ENCODE data around the gene GULP1.

Gene GULP1

DNA sequence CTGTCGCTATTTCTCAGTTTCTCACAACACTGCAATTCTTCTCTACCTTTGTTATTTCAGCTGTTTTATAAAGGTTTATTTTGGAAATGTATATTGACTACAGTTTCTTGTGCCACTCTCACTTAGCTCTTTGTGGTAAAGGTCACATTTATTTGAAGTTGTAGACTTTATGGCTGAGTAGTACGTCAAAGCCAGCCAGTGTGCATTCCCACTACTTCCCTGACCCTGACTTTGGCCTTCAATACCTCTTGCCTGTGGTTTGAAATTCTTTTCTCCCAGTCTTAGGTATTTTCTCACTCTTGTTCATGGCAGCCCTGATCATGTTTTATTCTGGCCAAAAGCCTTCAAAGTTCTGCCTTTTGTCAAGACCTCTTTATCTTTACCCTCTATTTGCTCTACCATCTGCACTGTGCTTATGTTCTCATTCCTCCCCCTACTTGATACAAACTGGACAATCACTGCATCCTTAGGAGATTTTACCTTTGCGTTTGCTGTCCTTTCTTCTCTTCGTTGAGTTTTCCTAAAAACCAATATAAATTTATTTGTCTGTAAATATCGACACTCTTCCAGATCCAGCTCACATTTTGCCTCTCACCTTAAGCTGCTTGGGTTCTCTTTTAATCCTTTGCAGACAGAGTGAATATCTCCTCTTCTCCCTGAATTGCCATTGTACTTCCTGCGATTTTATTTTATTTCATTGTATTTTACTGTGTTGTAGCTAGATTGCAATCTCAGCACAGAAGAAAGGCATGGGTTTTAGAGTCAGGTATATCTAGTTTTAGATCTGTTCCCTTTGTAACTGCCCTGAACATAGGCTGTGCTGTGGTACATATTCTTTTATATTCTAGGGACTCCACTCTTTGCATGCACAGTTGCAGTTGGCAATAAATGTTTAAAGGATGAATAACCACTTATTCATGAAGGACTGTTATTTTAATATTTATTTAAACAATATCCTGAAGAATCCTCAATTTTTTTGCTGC, 31.2 kb downstream of the GULP1 start:
- no peak for DNase-seq (ENCODE audit: low read depth in 2 of 2, low spot score in 1 of 2)

DNA sequence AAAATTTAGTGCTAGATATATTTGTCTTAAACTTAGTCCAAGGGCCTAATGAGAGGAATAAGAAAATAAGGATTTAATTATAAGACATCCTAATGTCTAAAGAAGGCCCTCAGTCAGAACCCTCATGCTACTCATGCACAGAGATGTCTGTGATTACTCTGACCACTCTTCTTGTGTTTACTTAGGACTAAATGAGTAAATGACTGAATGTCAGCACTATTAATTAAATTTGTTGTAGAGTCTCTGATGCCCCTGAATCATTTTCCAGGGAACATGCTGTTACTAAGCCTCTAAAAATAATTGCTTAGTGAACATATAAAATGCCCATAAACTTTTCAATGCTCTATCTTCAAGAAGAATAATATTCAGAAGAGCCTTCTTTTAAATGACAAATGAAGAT, 32.4 kb downstream of the GULP1 start:
- no peak for DNase-seq (ENCODE audit: low read depth in 2 of 2, low spot score in 1 of 2)

DNA sequence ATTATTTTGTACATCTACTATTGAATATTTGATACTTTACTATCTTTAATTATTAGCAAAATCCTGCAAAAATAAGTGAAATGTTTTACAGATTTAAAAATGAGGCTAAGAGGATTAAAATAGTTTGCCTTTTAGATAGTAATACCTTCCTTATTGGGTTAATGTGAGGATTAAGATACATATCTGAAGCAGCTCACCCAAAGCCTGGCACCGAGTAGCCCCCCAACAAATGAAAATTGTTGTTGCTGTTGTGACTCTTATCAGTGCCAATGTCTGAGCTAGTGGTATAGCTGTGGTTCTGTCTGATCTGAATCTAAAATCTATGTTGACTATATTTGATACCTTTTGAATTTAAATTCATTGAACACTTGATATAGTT, 34.6 kb downstream of the GULP1 start:
- DNase-seq (ENCODE audit: low read depth in 2 of 2, low spot score in 1 of 2) = no peak

DNA sequence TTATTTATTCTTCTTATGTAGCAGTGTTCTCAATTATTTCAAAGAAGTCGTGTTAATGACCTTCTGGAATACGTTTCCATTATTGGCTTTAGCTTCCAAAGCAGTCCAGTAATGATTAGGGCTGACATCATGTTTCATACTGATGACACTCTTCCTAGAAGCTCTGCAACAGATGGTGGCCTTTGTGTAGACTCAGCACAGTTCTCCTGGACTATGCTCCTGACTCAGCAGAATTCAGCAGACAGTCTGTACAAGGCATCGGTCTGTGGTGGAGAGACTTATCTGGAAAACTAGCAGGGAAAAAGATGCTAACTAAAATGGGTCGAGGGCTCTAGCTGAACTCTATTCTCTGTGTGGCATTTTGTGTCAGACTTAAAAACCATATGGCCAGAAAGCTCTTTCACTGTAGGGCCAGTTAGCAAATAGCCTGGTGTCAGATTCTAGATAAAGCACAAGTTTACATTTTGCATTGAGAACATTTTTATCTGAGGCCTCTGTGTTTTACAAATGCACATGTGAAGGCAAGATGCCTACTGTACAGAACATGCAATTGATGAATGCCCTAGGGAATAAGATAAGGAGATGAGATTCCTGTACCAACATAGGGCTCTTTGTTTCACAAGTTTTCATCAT, 35.1 kb downstream of the GULP1 start:
- no peak for DNase-seq (ENCODE audit: low read depth in 2 of 2, low spot score in 1 of 2)

DNA sequence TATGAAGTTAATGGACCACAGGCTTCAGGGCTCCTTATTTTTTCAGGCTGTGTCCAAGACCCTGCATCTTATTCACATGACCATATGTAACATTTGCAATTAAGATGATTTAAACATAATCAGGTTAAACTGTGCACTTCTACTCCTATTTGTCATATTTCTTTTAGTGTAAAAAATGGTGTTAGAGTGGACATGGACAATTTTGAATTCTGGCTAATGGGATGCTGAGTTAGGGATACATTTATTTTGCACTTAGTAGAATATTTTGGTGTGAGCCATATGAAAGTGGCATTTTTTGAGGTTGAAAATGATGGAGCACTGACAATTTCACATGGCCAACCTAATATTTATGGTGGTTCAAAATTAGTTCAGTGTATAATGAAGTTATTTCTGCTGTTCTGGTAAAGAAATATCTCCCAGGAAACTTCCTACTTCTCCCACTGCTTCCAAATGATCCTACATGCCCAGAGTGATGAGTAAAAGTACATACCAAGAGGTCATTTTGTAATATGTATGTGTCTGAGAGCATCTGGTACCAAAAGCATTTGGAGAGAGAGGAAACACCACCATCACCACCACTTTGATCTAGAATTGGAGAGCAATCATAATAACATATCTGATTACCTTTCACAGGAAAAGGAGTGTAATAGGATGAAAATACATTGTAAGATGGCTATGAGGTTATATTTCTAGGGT, 36.0 kb downstream of the GULP1 start:
- DNase-seq (ENCODE audit: low read depth in 2 of 2, low spot score in 1 of 2) = no peak

DNA sequence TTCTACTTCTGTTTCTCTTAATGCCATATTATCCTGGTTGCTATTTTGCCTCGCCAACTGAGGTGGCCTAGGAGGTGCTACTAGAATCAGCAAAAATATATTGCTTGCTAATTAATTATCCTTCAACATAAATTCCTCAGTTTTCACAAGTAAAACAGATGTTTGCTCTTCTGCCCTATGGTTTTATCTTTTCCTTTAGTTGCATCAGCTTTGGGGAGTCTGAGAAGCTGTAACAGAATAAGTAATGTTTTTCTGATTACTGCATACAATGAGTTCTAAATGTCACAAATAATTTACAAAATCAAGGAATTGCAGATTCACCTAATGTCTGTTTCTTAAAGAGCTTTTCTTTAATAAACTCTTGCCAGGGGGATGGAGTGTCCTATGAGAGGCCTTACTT, 36.7 kb downstream of the GULP1 start:
- no peak for DNase-seq (ENCODE audit: low read depth in 2 of 2, low spot score in 1 of 2)

DNA sequence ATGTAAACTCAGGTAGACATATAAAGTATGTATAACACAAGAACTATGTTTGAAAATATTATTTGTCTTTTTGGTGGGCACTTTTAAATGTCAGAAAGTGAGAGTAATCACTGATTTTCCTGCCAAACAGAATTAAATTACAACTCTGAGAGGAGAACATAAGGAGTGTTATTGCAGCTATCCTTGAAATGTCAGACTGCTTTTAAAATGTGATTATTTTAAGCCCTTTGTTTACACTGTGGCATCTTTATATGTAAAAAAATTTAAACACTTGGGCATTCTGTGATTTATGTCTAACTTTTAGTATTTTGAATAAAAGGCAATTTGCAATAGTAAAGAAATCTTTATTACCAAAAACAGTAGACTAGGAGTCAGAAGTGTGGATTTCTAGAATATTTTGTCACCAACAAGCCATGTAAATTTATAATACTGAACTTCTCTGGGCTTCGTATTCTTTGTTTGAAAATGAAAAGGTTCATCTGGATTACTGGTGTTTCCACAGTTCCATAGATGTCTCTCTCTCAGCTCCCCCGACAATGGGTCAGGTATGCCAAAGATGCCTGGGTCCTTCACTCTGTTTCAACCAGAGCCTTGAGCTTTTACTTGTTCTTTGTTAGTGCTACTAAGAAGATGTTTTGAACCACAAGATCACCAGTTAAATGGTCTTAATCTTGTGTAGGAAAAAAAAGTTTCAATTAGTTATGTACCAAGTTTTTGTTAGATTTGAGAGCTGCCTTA, 38.8 kb downstream of the GULP1 start:
- DNase-seq (ENCODE audit: low read depth in 2 of 2, low spot score in 1 of 2) = no peak

DNA sequence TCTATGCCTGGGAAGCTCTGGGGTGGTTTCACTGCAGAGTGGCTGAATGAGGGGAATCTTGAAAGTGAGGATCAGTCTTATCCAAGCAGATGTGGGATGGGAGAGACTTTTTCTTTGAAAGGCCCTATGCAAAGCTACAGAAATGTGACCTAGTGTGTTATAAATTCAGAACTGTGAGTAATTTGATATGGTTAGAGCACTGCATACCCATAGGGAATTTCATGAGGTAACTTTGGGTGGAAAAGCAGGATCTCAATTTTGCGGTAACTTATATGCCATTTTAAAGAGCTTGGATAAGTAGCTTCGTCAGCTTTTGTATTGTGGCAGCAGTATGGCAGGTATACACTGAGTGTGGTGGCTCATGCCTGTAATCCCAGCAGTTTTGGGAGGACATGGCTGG, 40.9 kb downstream of the GULP1 start:
- no peak for DNase-seq (ENCODE audit: low read depth in 2 of 2, low spot score in 1 of 2)

DNA sequence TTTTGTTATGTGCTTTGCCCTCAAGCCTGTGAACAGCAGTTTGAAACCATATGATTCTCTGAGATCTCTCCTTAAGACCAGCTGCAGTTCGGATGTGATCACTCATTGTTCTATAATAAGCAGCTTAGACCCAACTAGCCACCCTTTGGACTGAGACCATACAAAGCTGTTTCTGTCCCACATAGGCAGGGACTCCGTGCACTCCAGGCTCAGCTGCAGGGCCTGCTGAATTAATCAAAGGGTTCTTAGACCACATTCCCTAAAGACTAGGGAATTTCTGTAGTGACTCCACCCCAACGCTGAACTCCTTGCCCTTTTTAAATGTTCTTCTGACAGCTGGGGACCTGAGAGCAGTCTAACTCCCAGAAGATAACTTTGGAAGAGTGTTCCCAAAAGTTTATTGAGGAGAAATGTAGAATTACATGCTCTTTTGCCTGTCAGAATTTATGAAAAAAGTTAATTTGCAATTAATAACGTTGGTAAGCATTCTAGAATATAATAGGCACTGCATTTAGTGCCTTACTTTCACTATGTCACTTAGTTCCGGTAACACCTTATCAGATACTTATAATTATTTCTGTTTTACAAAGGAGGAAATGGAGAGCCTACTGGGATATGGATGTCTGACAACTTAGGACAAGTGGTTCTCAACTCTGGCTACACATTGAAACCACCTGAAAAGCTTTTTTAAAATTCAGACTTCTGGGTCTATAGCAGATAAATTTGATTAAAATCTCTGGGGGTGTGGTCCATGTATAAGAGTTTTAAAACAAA, 42.3 kb downstream of the GULP1 start:
- DNase-seq (ENCODE audit: low read depth in 2 of 2, low spot score in 1 of 2) = no peak

DNA sequence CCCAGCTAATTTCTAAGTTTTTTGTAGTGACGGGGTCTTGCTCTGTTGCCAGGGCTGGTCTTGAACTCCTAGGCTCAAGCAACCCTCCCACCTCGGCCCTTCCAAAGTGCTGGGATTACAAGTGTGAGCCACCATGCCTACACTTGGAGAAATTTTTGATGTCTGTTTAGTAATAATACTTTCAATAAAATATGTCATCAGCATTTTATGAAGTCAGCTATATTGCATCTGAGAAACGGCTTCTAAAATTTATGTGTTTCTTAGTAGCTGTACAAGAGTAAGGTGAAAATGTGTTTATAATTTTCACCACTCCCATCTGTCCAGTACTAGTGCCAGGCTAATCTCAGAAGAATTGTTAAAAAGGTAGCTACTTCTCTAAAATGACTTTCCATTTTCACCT, 46.8 kb downstream of the GULP1 start:
- DNase-seq (ENCODE audit: low read depth in 2 of 2, low spot score in 1 of 2) = no peak

DNA sequence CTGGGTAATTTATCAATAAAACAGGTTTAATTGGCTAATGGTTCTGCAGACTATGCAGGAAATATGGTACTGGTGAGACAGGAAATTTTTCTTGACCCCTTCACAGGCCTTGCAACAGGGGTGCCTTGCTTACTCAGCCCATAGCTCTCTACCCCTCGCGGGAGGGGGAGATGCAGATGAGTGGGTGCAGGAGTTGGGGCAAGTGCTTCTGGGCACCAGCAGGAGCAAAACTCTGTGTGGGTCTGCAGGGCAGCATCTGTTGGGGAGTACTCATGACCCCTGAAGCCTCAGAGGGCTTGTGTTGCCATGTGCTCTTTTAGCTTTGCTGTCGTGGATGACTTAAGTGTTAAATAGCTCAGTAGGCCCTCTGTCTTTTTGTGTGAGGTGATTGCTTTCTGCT, 48.6 kb downstream of the GULP1 start:
- no peak for DNase-seq (ENCODE audit: low read depth in 2 of 2, low spot score in 1 of 2)

DNA sequence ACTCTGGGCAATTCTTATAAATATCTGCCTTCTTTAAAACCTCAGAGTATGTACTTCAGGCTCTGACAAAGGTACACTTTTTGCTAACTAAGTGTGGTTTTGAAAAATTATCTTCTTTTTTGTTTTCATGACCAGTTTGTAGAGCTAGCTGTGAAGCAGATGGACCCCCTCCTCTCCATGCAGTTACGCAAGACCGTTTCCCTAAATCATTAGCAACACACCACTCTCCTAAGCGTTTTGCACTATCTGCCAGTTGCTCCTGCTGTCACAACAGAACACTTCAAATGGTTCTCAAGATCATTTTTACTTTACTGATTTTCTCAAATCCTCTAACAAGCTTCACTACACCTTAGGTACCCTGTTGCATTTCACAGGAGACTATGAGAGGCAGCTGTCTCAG, 53.3 kb downstream of the GULP1 start:
- DNase-seq (ENCODE audit: low read depth in 2 of 2, low spot score in 1 of 2) = no peak

DNA sequence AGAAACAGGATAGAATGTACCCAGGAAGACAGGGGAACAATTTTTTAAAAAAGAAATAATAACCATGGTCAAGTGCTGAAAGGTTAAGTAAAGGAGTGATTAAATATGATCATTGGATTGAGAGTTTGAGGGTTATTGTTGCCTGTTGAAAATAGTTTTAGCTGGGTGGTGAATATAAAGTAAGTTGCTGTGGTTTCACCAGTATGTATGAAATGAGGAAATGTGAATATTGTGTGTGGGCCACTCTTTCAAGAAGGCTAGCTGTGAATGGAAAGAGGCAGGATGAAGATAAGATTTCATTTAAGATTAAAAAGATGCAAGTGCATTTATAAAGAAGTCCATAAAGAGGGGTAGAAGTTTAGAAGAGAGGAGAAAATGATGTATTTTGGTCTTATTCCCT, 53.8 kb downstream of the GULP1 start:
- no peak for DNase-seq (ENCODE audit: low read depth in 2 of 2, low spot score in 1 of 2)

DNA sequence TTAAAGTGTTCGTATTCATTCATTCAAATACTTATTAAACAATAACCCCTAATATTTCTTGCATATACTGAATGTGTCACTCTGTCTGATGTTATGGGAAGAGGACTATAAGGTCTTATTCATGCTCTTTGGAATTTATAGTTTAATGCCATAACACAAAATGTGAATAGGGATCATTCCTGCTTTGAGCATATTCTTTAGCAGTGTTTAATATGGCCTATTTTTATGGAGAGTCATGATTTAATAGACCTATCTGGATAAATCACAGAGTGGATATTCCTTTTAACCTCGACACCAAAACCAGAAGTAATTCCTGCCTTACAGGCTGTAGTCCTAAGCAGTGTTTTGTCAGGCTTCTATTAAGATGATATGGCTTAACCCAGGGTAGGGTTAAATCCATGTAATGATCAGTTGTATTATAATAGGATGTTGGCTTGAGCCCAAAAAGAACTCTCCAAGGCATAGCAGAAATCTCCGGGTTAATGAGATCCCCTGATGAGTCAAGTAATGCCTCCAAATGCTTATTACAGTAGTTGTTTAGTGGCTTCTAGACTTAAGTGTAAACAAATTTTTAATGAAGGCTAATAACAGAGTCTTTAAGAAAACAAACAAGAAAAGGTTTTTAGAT, 54.3 kb downstream of the GULP1 start:
- no peak for DNase-seq (ENCODE audit: low read depth in 2 of 2, low spot score in 1 of 2)

DNA sequence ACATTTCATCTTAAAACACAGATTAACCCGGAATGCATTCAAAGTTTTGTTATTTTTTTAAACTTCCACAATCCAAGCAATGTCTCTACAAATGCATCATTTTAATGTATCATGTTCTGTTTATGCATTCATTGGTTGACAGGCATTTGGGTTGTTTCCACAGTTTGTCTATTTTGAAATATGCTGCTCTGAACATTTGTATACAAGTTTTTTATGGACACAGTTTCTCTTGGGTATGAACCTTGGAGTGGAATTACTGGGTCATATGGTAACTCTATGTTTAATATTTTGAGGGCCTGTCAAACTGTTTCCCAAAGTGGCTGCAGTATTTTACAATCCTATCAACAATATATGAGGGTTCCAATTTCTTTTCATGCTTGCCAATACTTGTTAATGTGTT, 57.3 kb downstream of the GULP1 start:
- no peak for DNase-seq (ENCODE audit: low read depth in 2 of 2, low spot score in 1 of 2)

DNA sequence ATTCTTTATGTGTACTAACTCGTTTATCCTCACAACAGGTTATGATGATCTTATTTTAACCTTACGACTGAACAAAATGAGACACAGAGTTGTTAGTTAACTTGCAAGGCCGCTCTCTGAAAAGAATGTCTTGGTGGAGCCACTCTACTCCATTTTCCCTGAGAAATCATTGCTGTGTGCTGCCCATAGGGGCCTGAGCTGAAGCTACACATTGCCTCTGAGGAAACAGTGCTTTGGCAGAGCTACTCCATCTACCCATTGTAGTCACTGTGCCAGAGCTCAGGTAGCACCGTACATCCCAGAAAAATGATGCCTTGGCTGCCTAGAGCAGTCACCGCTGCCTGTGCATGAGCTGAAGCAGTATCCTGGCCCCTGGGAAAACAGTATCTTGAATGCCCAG, 61.6 kb downstream of the GULP1 start:
- DNase-seq (ENCODE audit: low read depth in 2 of 2, low spot score in 1 of 2) = no peak

DNA sequence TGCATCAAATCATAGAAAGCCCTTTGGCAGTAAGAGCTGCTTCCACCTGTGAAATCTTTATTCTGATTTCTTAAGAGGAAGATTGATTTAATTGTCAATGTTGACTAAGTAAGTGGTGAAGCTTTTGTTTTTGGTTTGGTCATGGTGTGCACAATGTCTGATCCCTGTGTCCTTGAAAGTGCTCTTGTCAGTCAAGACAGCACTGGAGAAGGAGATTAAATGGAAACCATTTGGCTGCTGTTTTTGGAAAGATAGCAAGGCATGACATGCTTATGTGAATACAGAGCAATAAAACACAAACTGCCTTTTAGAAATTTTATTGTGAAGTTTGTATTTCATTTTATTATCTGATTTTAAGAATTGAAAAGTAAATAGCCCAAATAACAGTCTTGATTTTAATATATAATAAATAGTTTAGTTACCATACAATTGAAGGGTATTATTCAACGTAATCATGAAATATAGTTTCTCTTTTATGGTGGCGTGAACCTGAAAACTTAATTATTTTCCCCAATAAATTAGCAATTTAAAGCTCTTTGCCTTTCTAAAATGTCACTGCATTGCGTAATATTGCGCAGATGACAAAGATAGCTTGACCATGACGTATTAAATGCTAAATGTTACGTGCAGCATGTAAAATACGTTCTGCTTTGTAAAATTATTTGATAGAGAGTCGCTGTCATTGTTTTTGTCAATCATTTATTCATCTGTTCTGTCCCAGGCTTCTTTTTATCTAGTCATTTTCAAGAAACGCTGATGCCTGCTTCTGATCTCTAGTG, 69.0 kb downstream of the GULP1 start:
- DNase-seq (ENCODE audit: low read depth in 2 of 2, low spot score in 1 of 2) = no peak

DNA sequence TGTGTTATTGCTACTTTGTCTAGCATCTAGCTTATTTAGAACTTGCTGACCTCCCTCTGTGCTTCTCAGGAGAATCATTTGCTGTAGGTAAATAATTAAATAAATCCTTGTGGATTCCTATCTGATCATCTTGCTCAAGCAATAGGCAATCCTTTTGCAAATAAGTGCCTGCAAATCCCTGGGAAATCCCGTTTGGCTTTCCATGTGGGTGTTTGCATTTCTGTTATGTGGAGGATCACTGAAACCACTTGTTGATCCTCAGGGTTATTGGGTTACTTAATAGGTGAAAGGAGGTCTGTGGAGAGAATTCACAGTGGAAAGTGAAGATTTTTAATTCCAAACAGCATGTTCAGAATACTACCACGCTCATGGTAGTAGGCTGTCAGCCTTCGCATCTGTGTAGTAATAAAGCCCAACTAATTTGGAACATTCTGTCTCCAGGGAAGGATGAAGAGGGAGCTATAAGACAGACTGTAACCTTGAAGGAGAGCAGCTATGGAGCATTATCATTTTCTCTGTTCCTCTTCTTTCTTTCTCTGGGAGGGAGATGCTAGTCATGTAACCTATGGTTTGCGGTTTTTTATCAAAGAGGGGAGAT, 72.5 kb downstream of the GULP1 start:
- DNase-seq (ENCODE audit: low read depth in 2 of 2, low spot score in 1 of 2) = no peak

DNA sequence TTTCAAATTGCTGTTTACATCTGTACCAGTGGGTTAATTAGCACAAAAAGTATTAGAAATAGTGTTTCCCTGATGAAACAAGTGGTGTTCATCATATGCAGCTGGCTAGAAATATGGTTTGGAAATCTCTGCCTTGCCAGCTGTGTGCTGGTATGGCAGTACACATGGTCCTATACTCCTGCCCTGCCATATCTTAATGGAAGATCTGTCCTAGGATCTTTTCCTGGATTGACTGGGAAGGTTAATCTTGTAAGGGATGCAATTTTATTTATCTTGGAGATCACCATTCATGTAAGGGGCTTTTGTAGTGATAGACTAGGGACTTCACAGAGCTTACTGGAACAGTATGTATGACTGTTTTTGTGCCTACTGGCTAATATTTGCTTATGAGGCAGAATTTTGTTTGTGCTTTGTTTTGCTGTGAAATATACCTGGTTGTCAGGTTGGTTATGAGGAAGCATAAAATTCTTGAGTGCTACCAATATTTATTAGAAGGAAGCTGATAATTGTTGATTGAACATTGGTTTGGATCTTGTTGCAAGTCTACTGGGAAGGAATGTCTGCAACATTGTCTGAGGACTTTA, 73.5 kb downstream of the GULP1 start:
- no peak for DNase-seq (ENCODE audit: low read depth in 2 of 2, low spot score in 1 of 2)
